A549 (cell line): ENCODE measurements around the gene CPA5.

Experiments
- CEBPB ChIP-seq, 2 experiments: fragments of >200 bp in 1 of 2; sonication (Bioruptor Twin) in 1 of 2; formaldehyde crosslinking in 1 of 2; IDR thresholded peaks; 2 replicates each; pipeline ENCODE4 v1.6.1; 2012 to 2016
- CTCF ChIP-seq: fragments of >200 bp; sonication (Bioruptor Twin); formaldehyde crosslinking; IDR thresholded peaks from 3 replicates; pipeline ENCODE4 v1.5.1; 2016
- ELK1 ChIP-seq: fragments of 150-350 bp; IDR thresholded peaks from 2 replicates; pipeline ENCODE4 v1.6.1; 2014; ENCODE audit warnings: low read depth, mild to moderate bottlenecking, low read length
- EP300 ChIP-seq, 2 experiments: fragments of >200 bp; sonication (Bioruptor Twin); formaldehyde crosslinking; IDR thresholded peaks; 2 replicates in 1 of 2; 3 replicates in 1 of 2; pipeline ENCODE4 v1.6.1; 2016 to 2017
- FOSB ChIP-seq: fragments of 250-450 bp; sonication (Bioruptor Pico); IDR thresholded peaks from 2 replicates; pipeline ENCODE4 v1.5.0; 2020; ENCODE audit warnings: mild to moderate bottlenecking, moderate library complexity
- GATA3 ChIP-seq: IDR thresholded peaks from 2 replicates; pipeline ENCODE4 v1.6.1; 2012; ENCODE audit warnings: borderline replicate concordance
- MAX ChIP-seq: IDR thresholded peaks from 2 replicates; pipeline ENCODE4 v1.6.1; 2012
- POLR2AphosphoS2 ChIP-seq: conservative IDR thresholded peaks from 2 replicates; pipeline ENCODE4 v1.6.1; 2012; ENCODE audit warnings: low read length, improper control_type of control experiment, inconsistent platforms
- RCOR1 ChIP-seq: fragments of 150-350 bp; IDR thresholded peaks from 2 replicates; pipeline ENCODE4 v1.6.1; 2014; ENCODE audit warnings: antibody characterized with exemption, low read length, low read depth
- REST ChIP-seq: fragments of 200-600 bp; sonication (generic); IDR thresholded peaks from 2 replicates; pipeline ENCODE4 v1.6.1; 2016; ENCODE audit warnings: antibody characterized with exemption, mild to moderate bottlenecking, moderate library complexity
- TFCP2L1 ChIP-seq: fragments of 250-450 bp; sonication (Bioruptor Pico); IDR thresholded peaks from 2 replicates; pipeline ENCODE4 v1.5.0; 2021; ENCODE audit warnings: mild to moderate bottlenecking
- USF2 ChIP-seq: fragments of 450-650 bp; IDR thresholded peaks from 2 replicates; pipeline ENCODE4 v1.6.1; 2014; ENCODE audit warnings: antibody characterized with exemption
- ZNF302 ChIP-seq: fragments of 250-450 bp; sonication (Bioruptor Pico); IDR thresholded peaks from 2 replicates; pipeline ENCODE4 v1.9.0; 2021; ENCODE audit warnings: inconsistent platforms, mild to moderate bottlenecking, moderate library complexity

- no peak for TF ChIP-seq ELK1
- no peak for TF ChIP-seq FOSB (CRISPR knock-in tag)
- TF ChIP-seq CTCF, result no peak
- no peak for TF ChIP-seq USF2
- no peak for TF ChIP-seq GATA3
- no peak for TF ChIP-seq TFCP2L1 (CRISPR knock-in tag)
- no peak for TF ChIP-seq EP300 (IDR thresholded peaks at IDR 0.05)
- no peak for TF ChIP-seq ZNF302
- TF ChIP-seq REST, result no peak
- TF ChIP-seq CEBPB (IDR thresholded peaks at IDR 0.05), result no peak
- TF ChIP-seq RCOR1, result no peak
- TF ChIP-seq POLR2AphosphoS2, result no peak
- no peak for TF ChIP-seq MAX
Observed at GRCh38 chr7:130361681-130362080, 17.1 kb downstream of the CPA5 start.
